Transverse colon (tissue), 4 donors: ENCODE measurements around the gene SF1. TPM values are rescaled to one million over a fixed set of nuclear protein-coding genes. Genes with fewer than 3 reads are reported as not detected.

Source experiments
- DNase-seq: peaks from one replicate; pipeline ENCODE4 v3.0.0-alpha.2; 2019
- H3K27ac ChIP-seq, 4 donors: fragments of 200-600 bp; sonication (generic); 2 replicates each; pipeline ENCODE4 v1.5.1; 2016 to 2018; ENCODE audit warnings: inconsistent platforms in 4 of 4
- H3K27me3 ChIP-seq: fragments of 200-600 bp; sonication (generic); 2 replicates; pipeline ENCODE4 v1.5.1; 2017; ENCODE audit warnings: inconsistent platforms
- H3K36me3 ChIP-seq, 4 donors: fragments of 200-600 bp; sonication (generic); 2 replicates each; pipeline ENCODE4 v1.5.1; 2017 to 2019; ENCODE audit warnings: inconsistent platforms in 4 of 4
- H3K4me1 ChIP-seq, 4 donors: fragments of 200-600 bp; sonication (generic); 2 replicates each; pipeline ENCODE4 v1.5.1; 2017 to 2020; ENCODE audit warnings: inconsistent platforms in 4 of 4
- H3K4me3 ChIP-seq, 4 donors: fragments of 200-600 bp; sonication (generic); 1 replicate in 1 of 4; 2 replicates in 3 of 4; pipeline versions ENCODE4 v1.5.1 to v1.6.1; 2017 to 2019; ENCODE audit warnings: inconsistent platforms in 4 of 4
- H3K9me3 ChIP-seq, 2 donors: fragments of 200-600 bp; sonication (generic); 2 replicates each; pipeline ENCODE4 v1.5.1; 2017 to 2019; ENCODE audit warnings: inconsistent platforms in 2 of 2
- CTCF ChIP-seq, 5 experiments: fragments of 200-600 bp in 3 of 5; fragments of 450-650 bp in 2 of 5; sonication (generic) in 3 of 5; IDR thresholded peaks; 1 replicate in 2 of 5; 2 replicates in 3 of 5; pipeline ENCODE4 v1.5.1; 2016 to 2017; ENCODE audit warnings: antibody characterized with exemption in 5 of 5, inconsistent platforms in 3 of 5, mild to moderate bottlenecking in 2 of 5, moderate library complexity in 1 of 5
- EP300 ChIP-seq: sonication (generic); formaldehyde crosslinking; IDR thresholded peaks from one replicate; pipeline ENCODE4 v1.6.1; 2017; ENCODE audit warnings: antibody characterized with exemption, low read depth
- POLR2A ChIP-seq: fragments of 450-650 bp; IDR thresholded peaks from one replicate; pipeline ENCODE4 v1.6.1; 2016; ENCODE audit warnings: antibody characterized with exemption, mild to moderate bottlenecking, moderate library complexity
- POLR2AphosphoS5 ChIP-seq, 3 donors: sonication (generic); formaldehyde crosslinking; IDR thresholded peaks; one replicate each; pipeline ENCODE4 v1.6.1; 2016; ENCODE audit warnings: antibody characterized with exemption in 3 of 3
- WGBS, 2 donors: methylation state at CpG; one replicate each; pipeline ENCODE4 v1.1.5; 2018; ENCODE audit warnings: low coverage in 1 of 2; 5-methylcytosine and 5-hydroxymethylcytosine counted together
- in situ Hi-C, 4 donors: fragments of 200-750 bp; cut with MboI; loops; one replicate each; pipeline versions ENCODE4 v1.15.0 to v1.15.1; 2017; ENCODE audit warnings: low sequenced_read_pairs in 3 of 4, low pct_ligation_motif_present in 1 of 4, low pct_unique_long_range_greater_than_20kb in 1 of 4
- intact Hi-C: fragments of 100-400 bp; cut with DNase I; formaldehyde crosslinking; loops from one replicate; pipeline ENCODE4 v1.15.1; 2023; ENCODE audit warnings: low total_unique reads
- total RNA-seq, 4 donors: library from RNA; depleted of rRNA; stranded (reverse); fragments of >200 nt; gene quantifications; one replicate each; pipeline ENCODE4 v1.1.0, GENCODE V29; 2016

The SF1 gene
- total RNA-seq, 4 donors from 2014 or later: 196 to 458 (median 377) TPM

GRCh38 chr11:64799623-64800302 is 21.4 kb upstream of the SF1 start:
- peaks cover 10 to 33% (median 20%) of the 10 kb centered on the region in 4 donors for H3K4me1 ChIP-seq
- no peak overlapping the region for H3K27ac ChIP-seq
- no peak overlapping the region for H3K4me3 ChIP-seq
- H3K27me3 ChIP-seq: no peaks in the 10 kb centered on the region
- WGBS, 2 donors: 47 to 69% methylated on average over 3 to 14 of the region's 14 CpGs
- DNase-seq: no peak
- in situ Hi-C loops (no loop called here), intact Hi-C loops (no loop called here)
- H3K36me3 ChIP-seq: no peaks in the 10 kb centered on the region
- no peaks in the 10 kb centered on the region for H3K9me3 ChIP-seq
- TF ChIP-seq EP300 (no peak), POLR2AphosphoS5 (IDR thresholded peaks at IDR 0.05) (no peak), POLR2A (no peak), CTCF (IDR thresholded peaks at IDR 0.05) (no peak)

GRCh38 chr11:64799256-64799622 is 20.9 kb upstream of the SF1 start:
- DNase-seq: no peak
- Histone ChIP-seq H3K27me3 (no peaks in the 10 kb centered on the region), H3K4me3 (no peak overlapping the region), H3K9me3 (no peaks in the 10 kb centered on the region), H3K4me1 (peaks cover 10 to 30% (median 18%) of the 10 kb centered on the region in 4 donors), H3K27ac (no peak overlapping the region), H3K36me3 (no peaks in the 10 kb centered on the region)
- in situ Hi-C loops (no loop called here), intact Hi-C loops (no loop called here)
- no peak for TF ChIP-seq POLR2AphosphoS5 (IDR thresholded peaks at IDR 0.05)
- TF ChIP-seq POLR2A: no peak
- TF ChIP-seq EP300: no peak
- no peak for TF ChIP-seq CTCF (IDR thresholded peaks at IDR 0.05)
- 76 to 85% methylated on average over 3 to 7 of the region's 7 CpGs for WGBS, 2 donors

- Histone ChIP-seq H3K9me3 (no peaks in the 10 kb centered on the region), H3K4me3 (no peak overlapping the region), H3K36me3 (no peaks in the 10 kb centered on the region), H3K27me3 (no peaks in the 10 kb centered on the region), H3K27ac (no peak overlapping the region), H3K4me1 (peaks cover 0 to 12% (median 1%) of the 10 kb centered on the region in 4 donors)
- TF ChIP-seq POLR2A (no peak), EP300 (no peak), POLR2AphosphoS5 (IDR thresholded peaks at IDR 0.05) (no peak), CTCF (IDR thresholded peaks at IDR 0.05) (no peak)
- WGBS, 2 donors: 96% methylated on average over 19 of the region's 19 CpGs; no CpG with 5 or more reads in 1 of the 2 donors
- DNase-seq: no peak
- in situ Hi-C loops: no loop called here
- intact Hi-C loops: no loop called here
Observed at GRCh38 chr11:64796757-64797541, 18.6 kb upstream of the SF1 start.

- Histone ChIP-seq H3K36me3 (no peaks in the 10 kb centered on the region), H3K27me3 (no peaks in the 10 kb centered on the region), H3K4me1 (peaks cover 0 to 8% (median 0%) of the 10 kb centered on the region in 4 donors), H3K4me3 (no peak overlapping the region), H3K9me3 (no peaks in the 10 kb centered on the region), H3K27ac (no peak overlapping the region)
- in situ Hi-C loops: no loop called here
- TF ChIP-seq POLR2A (no peak), EP300 (no peak), POLR2AphosphoS5 (IDR thresholded peaks at IDR 0.05) (no peak), CTCF (IDR thresholded peaks at IDR 0.05) (no peak)
- 80 to 82% methylated on average over 3 to 19 of the region's 19 CpGs for WGBS, 2 donors
- DNase-seq: no peak
- intact Hi-C loops: no loop called here
Observed at GRCh38 chr11:64796047-64796756, 17.9 kb upstream of the SF1 start.
